Measurements from ENCODE around the gene PRKD2.
A peak's percentile ranks its signal among the peaks of the same experiment; 100 is the strongest.
"Not testable (repeated sequence)": the region's sequence is repeated elsewhere in the genome, so short reads cannot be mapped to it uniquely, and the experiment has no call there.

Gene PRKD2

GRCh38 chr19:46717034-46717715 lies at the start of gene PRKD2:
TSS of gene PRKD2 (minus strand) at chr19:46717114. CDS start at chr19:46716370, 744 bp downstream.
- DNase-seq (ENCODE audit: low read depth in 3 of 3) = peak; percentile 78 to 86 (median 85)

GRCh38 chr19:46764817-46765291 lies 47.9 kb upstream of the PRKD2 start:
- no peak for DNase-seq (ENCODE audit: low read depth in 3 of 3)

- DNase-seq (ENCODE audit: low read depth in 3 of 3) = no peak
Measured at GRCh38 chr19:46762245-46762890, 45.5 kb upstream of the PRKD2 start.

GRCh38 chr19:46761418-46761831 lies 44.5 kb upstream of the PRKD2 start:
- no peak for DNase-seq (ENCODE audit: low read depth in 3 of 3)

- not testable (repeated sequence) for DNase-seq (ENCODE audit: low read depth in 3 of 3)
Measured at GRCh38 chr19:46760897-46761296, 44.0 kb upstream of the PRKD2 start.

GRCh38 chr19:46760363-46760762 lies 43.4 kb upstream of the PRKD2 start:
- no peak for DNase-seq (ENCODE audit: low read depth in 3 of 3)

GRCh38 chr19:46759817-46760333 lies 43.0 kb upstream of the PRKD2 start:
- no peak for DNase-seq (ENCODE audit: low read depth in 3 of 3)

GRCh38 chr19:46759206-46759605 lies 42.3 kb upstream of the PRKD2 start:
- DNase-seq (ENCODE audit: low read depth in 3 of 3) = no peak

- DNase-seq (ENCODE audit: low read depth in 3 of 3) = no peak
Measured at GRCh38 chr19:46756544-46756888, 39.6 kb upstream of the PRKD2 start.

GRCh38 chr19:46755853-46756543 lies 39.1 kb upstream of the PRKD2 start:
- DNase-seq (ENCODE audit: low read depth in 3 of 3) = no peak

- no peak for DNase-seq (ENCODE audit: low read depth in 3 of 3)
Measured at GRCh38 chr19:46755077-46755852, 38.4 kb upstream of the PRKD2 start.

GRCh38 chr19:46753420-46754155 lies 36.7 kb upstream of the PRKD2 start:
- peak in 2 of 3 experiments; percentile 41 for DNase-seq (ENCODE audit: low read depth in 3 of 3)

GRCh38 chr19:46748325-46749109 lies 31.6 kb upstream of the PRKD2 start:
- DNase-seq (ENCODE audit: low read depth in 3 of 3) = peak; percentile 52 to 69 (median 62)

- peak; percentile 23 to 42 (median 40) for DNase-seq (ENCODE audit: low read depth in 3 of 3)
Measured at GRCh38 chr19:46746281-46747057, 29.6 kb upstream of the PRKD2 start, which contains the start of gene STRN4. TSS of gene STRN4 (minus strand) at chr19:46746450. CDS start at chr19:46746430, 20 bp downstream.

- DNase-seq (ENCODE audit: low read depth in 3 of 3) = peak in 1 of 3 experiments; percentile 38
Measured at GRCh38 chr19:46745521-46746280, 28.8 kb upstream of the PRKD2 start, which contains the start of gene FKRP. TSS of gene FKRP (plus strand) at chr19:46746057. CDS start at chr19:46755451, 9,394 bp downstream.

- no peak for DNase-seq (ENCODE audit: low read depth in 3 of 3)
Measured at GRCh38 chr19:46745030-46745429, 28.1 kb upstream of the PRKD2 start.

GRCh38 chr19:46744005-46744691 lies 27.2 kb upstream of the PRKD2 start:
- no peak for DNase-seq (ENCODE audit: low read depth in 3 of 3)
